B cell (primary cell): ENCODE results near the gene NAA40. TPM values are rescaled to one million over a fixed set of nuclear protein-coding genes. Genes with fewer than 3 reads are reported as not detected.

ENCODE experiments used
- ATAC-seq: fragments of 200-7000 bp; cut with Tn5 transposase; one replicate; pipeline ENCODE4 v1.10.0; 2021; ENCODE audit warnings: low read depth, mild to moderate bottlenecking, moderate number of reproducible peaks, moderate library complexity
- CTCF ChIA-PET: fragments of 350-600 bp; sonication (Branson Sonifier 250); formaldehyde crosslinking; loops from one replicate; lab custom pipeline; 2021; ENCODE audit warnings: antibody characterized with exemption, inconsistent platforms; lab: Charles Lee
- POLR2A ChIA-PET: fragments of 350-600 bp; sonication (Branson Sonifier 250); formaldehyde crosslinking; loops from one replicate; lab custom pipeline; 2021; ENCODE audit warnings: antibody characterized with exemption; lab: Charles Lee
- DNase-seq: peaks from one replicate; pipeline ENCODE4 v3.0.0; 2013
- H2AFZ ChIP-seq: 2 replicates; pipeline ENCODE4 v1.6.1; 2012; ENCODE audit warnings: mild to moderate bottlenecking, low read depth, low read length; ENCODE audit not compliant: insufficient read depth, poor library complexity, severe bottlenecking
- H3K27ac ChIP-seq, 2 donors: 1 replicate in 1 of 2; 2 replicates in 1 of 2; pipeline ENCODE4 v1.5.1; 2012 to 2013; ENCODE audit warnings: low read length in 2 of 2, mild to moderate bottlenecking in 2 of 2, moderate library complexity in 1 of 2
- H3K27me3 ChIP-seq, 4 experiments: fragments of 200-600 bp in 1 of 4; sonication (generic) in 1 of 4; replicated peaks in 1 of 4; 1 replicate in 2 of 4; 2 replicates in 2 of 4; pipeline versions ENCODE4 v1.6.1 to v1.7.0; 2013 to 2016; ENCODE audit warnings: low read length in 3 of 4, mild to moderate bottlenecking in 2 of 4, mixed read lengths in 1 of 4, moderate library complexity in 1 of 4; ENCODE audit not compliant: insufficient read depth in 4 of 4, control insufficient read depth in 3 of 4; ENCODE audit errors: control extremely low read depth in 1 of 4
- H3K36me3 ChIP-seq, 2 experiments: replicated peaks in 1 of 2; 1 replicate in 1 of 2; 2 replicates in 1 of 2; pipeline versions ENCODE4 v1.6.1 to v1.7.1; 2013; ENCODE audit warnings: low read length in 1 of 2; ENCODE audit not compliant: insufficient read depth in 2 of 2, control insufficient read depth in 1 of 2; ENCODE audit errors: control extremely low read depth in 1 of 2, extremely low read depth in 1 of 2
- H3K4me1 ChIP-seq, 2 donors: fragments of 200-600 bp in 1 of 2; sonication (generic) in 1 of 2; 1 replicate in 1 of 2; 2 replicates in 1 of 2; pipeline versions ENCODE4 v1.5.1 to v1.6.1; 2013 to 2017; ENCODE audit warnings: low read length in 2 of 2; ENCODE audit not compliant: control insufficient read depth in 2 of 2, insufficient read depth in 2 of 2
- H3K4me2 ChIP-seq: replicated peaks from 2 replicates; pipeline ENCODE3; 2012; ENCODE audit warnings: mild to moderate bottlenecking, low read depth, low read length; ENCODE audit not compliant: poor library complexity, severe bottlenecking
- H3K4me3 ChIP-seq, 5 experiments: fragments of 200-600 bp in 1 of 5; sonication (generic) in 1 of 5; 1 replicate in 3 of 5; 2 replicates in 2 of 5; pipeline versions ENCODE4 v1.5.1 to v1.7.0; 2011 to 2016; ENCODE audit warnings: low read length in 4 of 5, mild to moderate bottlenecking in 4 of 5, low read depth in 2 of 5, control low read depth in 1 of 5, moderate library complexity in 1 of 5; ENCODE audit not compliant: insufficient read depth in 1 of 5; ENCODE audit errors: control extremely low read depth in 1 of 5, extremely low read depth in 1 of 5
- H3K79me2 ChIP-seq: fragments of 200-600 bp; sonication (generic); one replicate; pipeline ENCODE4 v1.6.0; 2016; ENCODE audit warnings: low read length; ENCODE audit not compliant: control insufficient read depth, insufficient read depth
- H3K9ac ChIP-seq: fragments of 200-600 bp; sonication (generic); 2 replicates; pipeline ENCODE4 v1.6.1; 2017; ENCODE audit warnings: mild to moderate bottlenecking, low read length, moderate library complexity
- H3K9me3 ChIP-seq, 3 donors: one replicate each; pipeline versions ENCODE4 v1.6.1 to v1.7.1; 2013; ENCODE audit warnings: low read length in 2 of 3; ENCODE audit not compliant: control insufficient read depth in 2 of 3, insufficient read depth in 1 of 3; ENCODE audit errors: control extremely low read depth in 1 of 3
- H4K20me1 ChIP-seq: 2 replicates; pipeline ENCODE4 v1.6.0; 2012; ENCODE audit warnings: mild to moderate bottlenecking, low read length; ENCODE audit not compliant: insufficient read depth, control insufficient read depth, poor library complexity, severe bottlenecking
- H3K27ac Mint-ChIP-seq: one replicate; pipeline ENCODE4 v1.8.0; 2021; ENCODE audit warnings: mixed read lengths
- H3K27me3 Mint-ChIP-seq: one replicate; pipeline ENCODE4 v1.8.0; 2021; ENCODE audit warnings: mixed read lengths
- H3K4me1 Mint-ChIP-seq: one replicate; pipeline ENCODE4 v1.8.0; 2021; ENCODE audit warnings: mixed read lengths
- H3K4me3 Mint-ChIP-seq: one replicate; pipeline ENCODE4 v1.8.0; 2021; ENCODE audit warnings: mixed read lengths
- H3K9me3 Mint-ChIP-seq: one replicate; pipeline ENCODE4 v1.8.0; 2022; ENCODE audit warnings: mixed read lengths; ENCODE audit not compliant: insufficient read depth
- EZH2 ChIP-seq: IDR thresholded peaks from 2 replicates; pipeline ENCODE4 v1.6.1; 2012; ENCODE audit warnings: borderline replicate concordance, low read depth, mild to moderate bottlenecking, moderate library complexity, low read length; ENCODE audit not compliant: insufficient read depth, poor library complexity, severe bottlenecking
- WGBS: methylation state at CpG from one replicate; pipeline ENCODE4 v1.1.5; 2013; ENCODE audit warnings: missing lambda C conversion rate; ENCODE audit not compliant: insufficient coverage; 5-methylcytosine and 5-hydroxymethylcytosine counted together
- intact Hi-C: fragments of 100-400 bp; cut with micrococcal nuclease; formaldehyde crosslinking; loops from one replicate; pipeline ENCODE4 v1.10.0; 2022
- polyA plus RNA-seq: library from polyadenylated mRNA; depleted of rRNA; stranded (reverse); fragments of >200 nt; gene quantifications from 2 replicates; pipeline ENCODE4 v1.2.3, GENCODE V29; 2012
- total RNA-seq, 2 donors: library from RNA; stranded (reverse); fragments of 120-200 nt in 1 of 2; gene quantifications; 1 replicate in 1 of 2; 2 replicates in 1 of 2; pipeline versions ENCODE4 v1.2.3 to v1.2.4, GENCODE V29; 2013 to 2022
- TF ChIP-seq, protein P1 (sequence below): fragments of 200-600 bp; IDR thresholded peaks from one replicate; pipeline ENCODE4 v1.8.0; 2022; ENCODE audit warnings: antibody characterized with exemption, mild to moderate bottlenecking

Gene NAA40
- total and polyA plus RNA-seq, 2 donors (not counting 1 experiment from before 2014, with no cell fraction given) = 41.3 to 47.7 TPM

DNA sequence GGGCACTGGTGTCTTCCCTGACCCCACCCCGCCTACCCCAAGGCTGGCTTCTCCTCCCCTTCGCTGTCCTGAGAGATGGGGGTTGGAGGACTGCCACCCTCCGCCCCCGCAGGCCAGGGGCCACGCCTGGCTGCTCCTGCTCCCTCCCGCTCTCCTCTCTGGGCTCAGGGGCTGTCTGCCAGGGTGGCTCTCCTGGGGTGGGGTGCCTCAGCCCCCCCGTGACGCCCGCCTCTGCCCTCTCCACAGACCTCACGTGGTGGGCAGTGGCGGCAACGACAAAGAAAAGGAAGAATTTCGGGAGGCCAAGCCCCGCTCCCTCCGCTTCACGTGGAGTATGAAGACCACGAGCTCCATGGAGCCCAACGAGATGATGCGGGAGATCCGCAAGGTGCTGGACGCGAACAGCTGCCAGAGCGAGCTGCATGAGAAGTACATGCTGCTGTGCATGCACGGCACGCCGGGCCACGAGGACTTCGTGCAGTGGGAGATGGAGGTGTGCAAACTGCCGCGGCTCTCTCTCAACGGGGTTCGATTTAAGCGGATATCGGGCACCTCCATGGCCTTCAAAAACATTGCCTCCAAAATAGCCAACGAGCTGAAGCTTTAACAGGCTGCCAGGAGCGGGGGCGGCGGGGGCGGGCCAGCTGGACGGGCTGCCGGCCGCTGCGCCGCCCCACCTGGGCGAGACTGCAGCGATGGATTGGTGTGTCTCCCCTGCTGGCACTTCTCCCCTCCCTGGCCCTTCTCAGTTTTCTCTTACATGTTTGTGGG is 30.0 kb upstream of the NAA40 start:
- intact Hi-C loops = no loop called here
- Histone ChIP-seq H3K9me3 (no peaks in the 10 kb centered on the region), H3K4me3 (no peak overlapping the region), H3K4me1 (no peaks in the 10 kb centered on the region), H3K27me3 (no peaks in the 10 kb centered on the region), H3K4me2 (no peak overlapping the region), H3K79me2 (peaks cover under 1% of the 10 kb centered on the region), H3K36me3 (peaks cover 3 to 53% of the 10 kb centered on the region in 2 experiments), H2AFZ (no peak overlapping the region), H3K9ac (no peak overlapping the region), H3K27ac (no peak overlapping the region), H4K20me1 (peaks cover 59% of the 10 kb centered on the region)
- WGBS = 95% methylated on average over 34 of the region's 46 CpGs
- Mint-ChIP-seq H3K4me3 (no peak overlapping the region), H3K9me3 (no peaks in the 10 kb centered on the region), H3K4me1 (no peaks in the 10 kb centered on the region), H3K27me3 (no peaks in the 10 kb centered on the region), H3K27ac (no peak overlapping the region)
- DNase-seq = no peak
- TF ChIP-seq, protein P1, sequence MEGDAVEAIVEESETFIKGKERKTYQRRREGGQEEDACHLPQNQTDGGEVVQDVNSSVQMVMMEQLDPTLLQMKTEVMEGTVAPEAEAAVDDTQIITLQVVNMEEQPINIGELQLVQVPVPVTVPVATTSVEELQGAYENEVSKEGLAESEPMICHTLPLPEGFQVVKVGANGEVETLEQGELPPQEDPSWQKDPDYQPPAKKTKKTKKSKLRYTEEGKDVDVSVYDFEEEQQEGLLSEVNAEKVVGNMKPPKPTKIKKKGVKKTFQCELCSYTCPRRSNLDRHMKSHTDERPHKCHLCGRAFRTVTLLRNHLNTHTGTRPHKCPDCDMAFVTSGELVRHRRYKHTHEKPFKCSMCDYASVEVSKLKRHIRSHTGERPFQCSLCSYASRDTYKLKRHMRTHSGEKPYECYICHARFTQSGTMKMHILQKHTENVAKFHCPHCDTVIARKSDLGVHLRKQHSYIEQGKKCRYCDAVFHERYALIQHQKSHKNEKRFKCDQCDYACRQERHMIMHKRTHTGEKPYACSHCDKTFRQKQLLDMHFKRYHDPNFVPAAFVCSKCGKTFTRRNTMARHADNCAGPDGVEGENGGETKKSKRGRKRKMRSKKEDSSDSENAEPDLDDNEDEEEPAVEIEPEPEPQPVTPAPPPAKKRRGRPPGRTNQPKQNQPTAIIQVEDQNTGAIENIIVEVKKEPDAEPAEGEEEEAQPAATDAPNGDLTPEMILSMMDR = no peak
- TF ChIP-seq EZH2 = no peak
- ChIA-PET CTCF (interaction anchor here (1.7 kb wide), 1 partner anchor 72 kb away, joined by 7 read pairs; no protein-coding TSS in a partner anchor), POLR2A (no interaction called here)
- ATAC-seq = no peak
